RWPE1 (cell line): ENCODE data around the gene CEND1.

Experiments
- CTCF ChIA-PET: fragments of 350-600 bp; sonication (Branson Sonifier 250); formaldehyde crosslinking; extraction: SDS; loops from one replicate; lab custom pipeline; 2021; lab: Yijun Ruan, JAX
- POLR2A ChIA-PET: fragments of 400-600 bp; formaldehyde crosslinking; extraction: SDS; loops from one replicate; lab custom pipeline; 2020; ENCODE audit warnings: antibody characterized with exemption; ENCODE audit not compliant: low non-redundant PET; lab: Yijun Ruan, JAX
- DNase-seq: peaks from one replicate; pipeline ENCODE4 v3.0.0; 2012; ENCODE audit warnings: low spot score
- H3K27ac ChIP-seq: fragments of 450-650 bp; 2 replicates; pipeline ENCODE4 v1.5.1; 2017
- CTCF ChIP-seq: fragments of 450-650 bp; conservative IDR thresholded peaks from 2 replicates; pipeline ENCODE4 v1.5.1; 2017; ENCODE audit warnings: low read depth, mild to moderate bottlenecking

CEND1 gene

GRCh38 chr11:737366-737765 lies 52.5 kb downstream of the CEND1 start:
- ChIA-PET POLR2A (no interaction called here), CTCF (interaction anchor here (0.5 to 1.0 kb wide), 2 partner anchors 9 to 26 kb away, joined by 3 read pairs; no protein-coding TSS in a partner anchor)
- H3K27ac ChIP-seq: peak overlapping the region; percentile 63
- DNase-seq: no peak
- no peak for TF ChIP-seq CTCF
